ENCODE data around the gene IFNGR2. TPM values are rescaled to one million over a fixed set of nuclear protein-coding genes. Genes with fewer than 3 reads are reported as not detected.

IFNGR2 gene
- polyA plus RNA-seq, 1 donor (not counting 4 experiments of a cell fraction or from before 2014, with no cell fraction given), result 94.3 TPM

DNA sequence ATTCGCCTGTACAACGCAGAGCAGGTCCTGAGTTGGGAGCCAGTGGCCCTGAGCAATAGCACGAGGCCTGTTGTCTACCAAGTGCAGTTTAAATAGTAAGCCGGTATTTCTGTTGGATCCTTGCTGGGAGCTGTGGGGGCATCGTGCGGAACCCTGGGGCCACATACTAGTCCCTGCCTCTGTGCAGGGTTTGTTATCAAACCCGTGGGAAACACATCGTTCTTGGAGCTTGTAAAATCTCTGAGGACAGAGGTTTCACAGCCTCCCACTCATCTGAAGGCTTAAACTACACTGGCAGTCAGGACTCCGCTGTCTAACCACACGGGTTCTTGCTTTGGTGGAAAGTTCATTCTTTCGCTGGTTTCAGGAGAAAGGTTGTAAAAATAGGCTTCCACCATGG lies 11.7 kb downstream of the IFNGR2 start:
- Histone ChIP-seq H3K9me1 (ENCODE audit: control insufficient read depth, extremely low read depth, insufficient read depth, low read length) (no peaks in the 10 kb centered on the region), H3K79me2 (ENCODE audit: control insufficient read depth, insufficient read depth, low read length) (peaks cover 82% of the 10 kb centered on the region), H3K4me1 (ENCODE audit: control insufficient read depth, extremely low read depth, insufficient read depth, low read length) (peaks cover 10% of the 10 kb centered on the region), H3K27me3 (ENCODE audit: control insufficient read depth, extremely low read depth, insufficient read depth, low read length) (no peaks in the 10 kb centered on the region), H3K9me3 (ENCODE audit: control insufficient read depth, low read depth, low read length) (no peaks in the 10 kb centered on the region), H3K9ac (ENCODE audit: control insufficient read depth, extremely low read depth, insufficient read depth, low read length) (no peak overlapping the region), H2AFZ (ENCODE audit: control insufficient read depth, low read length) (no peak overlapping the region), H3K4me3 (ENCODE audit: control insufficient read depth in 2 of 3, extremely low read depth in 1 of 3, insufficient read depth in 2 of 3, low read depth in 1 of 3, low read length in 3 of 3) (no peak overlapping the region), H3K4me2 (ENCODE audit: control insufficient read depth, extremely low read depth, insufficient read depth, low read depth, low read length) (no peak overlapping the region), H4K20me1 (ENCODE audit: control insufficient read depth, extremely low read depth, insufficient read depth, low read length) (peaks cover 11% of the 10 kb centered on the region), H3K36me3 (ENCODE audit: control insufficient read depth in 2 of 2, extremely low read depth in 1 of 2, insufficient read depth in 2 of 2, low read length in 2 of 2) (peaks cover 18 to 48% of the 10 kb centered on the region in 2 experiments), H3K27ac (ENCODE audit: control insufficient read depth, insufficient read depth, low read length) (no peak overlapping the region)
- dilution Hi-C loops (cut with MboI; ENCODE audit: extremely low pct_ligation_motif_present, low sequenced_read_pairs), result loop anchor here (10.0 kb wide), 1 partner anchor 60 kb away; no protein-coding TSS in a partner anchor
- FAIRE-seq (no peak), DNase-seq (ENCODE audit: low read depth, low spot score) (no peak)
- TF ChIP-seq EZH2 (IDR thresholded peaks at IDR 0.05; ENCODE audit: low read length), result no peak
- TF ChIP-seq, protein P1, sequence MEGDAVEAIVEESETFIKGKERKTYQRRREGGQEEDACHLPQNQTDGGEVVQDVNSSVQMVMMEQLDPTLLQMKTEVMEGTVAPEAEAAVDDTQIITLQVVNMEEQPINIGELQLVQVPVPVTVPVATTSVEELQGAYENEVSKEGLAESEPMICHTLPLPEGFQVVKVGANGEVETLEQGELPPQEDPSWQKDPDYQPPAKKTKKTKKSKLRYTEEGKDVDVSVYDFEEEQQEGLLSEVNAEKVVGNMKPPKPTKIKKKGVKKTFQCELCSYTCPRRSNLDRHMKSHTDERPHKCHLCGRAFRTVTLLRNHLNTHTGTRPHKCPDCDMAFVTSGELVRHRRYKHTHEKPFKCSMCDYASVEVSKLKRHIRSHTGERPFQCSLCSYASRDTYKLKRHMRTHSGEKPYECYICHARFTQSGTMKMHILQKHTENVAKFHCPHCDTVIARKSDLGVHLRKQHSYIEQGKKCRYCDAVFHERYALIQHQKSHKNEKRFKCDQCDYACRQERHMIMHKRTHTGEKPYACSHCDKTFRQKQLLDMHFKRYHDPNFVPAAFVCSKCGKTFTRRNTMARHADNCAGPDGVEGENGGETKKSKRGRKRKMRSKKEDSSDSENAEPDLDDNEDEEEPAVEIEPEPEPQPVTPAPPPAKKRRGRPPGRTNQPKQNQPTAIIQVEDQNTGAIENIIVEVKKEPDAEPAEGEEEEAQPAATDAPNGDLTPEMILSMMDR (optimal IDR thresholded peaks at IDR 0.05 in 1 of 3, IDR thresholded peaks at IDR 0.05 in 1 of 3, conservative IDR thresholded peaks at IDR 0.05 in 1 of 3; ENCODE audit: extremely low read depth in 1 of 3, insufficient read depth in 2 of 3, low read length in 3 of 3), result no peak

DNA sequence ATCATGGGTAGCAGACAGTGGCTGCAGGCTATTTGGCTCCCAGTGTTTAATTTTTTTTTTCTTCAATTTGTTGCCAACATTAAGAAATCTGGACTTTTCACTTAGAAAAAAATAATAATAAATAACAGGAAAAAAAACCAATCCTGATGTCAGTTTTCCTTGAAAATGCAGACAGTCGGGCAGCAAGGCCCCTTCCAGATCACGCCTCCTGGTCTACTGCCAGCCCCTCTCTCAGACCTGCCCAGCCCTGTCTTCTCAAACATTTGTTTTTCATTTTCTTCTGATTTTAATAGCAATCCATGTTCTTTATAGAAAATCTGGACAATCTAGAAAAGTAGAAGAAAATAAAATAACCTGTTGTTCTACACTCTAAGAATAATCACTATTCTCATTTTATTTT lies 15.5 kb downstream of the IFNGR2 start:
- H3K79me2 ChIP-seq (ENCODE audit: control insufficient read depth, insufficient read depth, low read length), result peaks cover 64% of the 10 kb centered on the region
- peaks cover 14% of the 10 kb centered on the region for H4K20me1 ChIP-seq (ENCODE audit: control insufficient read depth, extremely low read depth, insufficient read depth, low read length)
- no peaks in the 10 kb centered on the region for H3K9me1 ChIP-seq (ENCODE audit: control insufficient read depth, extremely low read depth, insufficient read depth, low read length)
- H3K9ac ChIP-seq (ENCODE audit: control insufficient read depth, extremely low read depth, insufficient read depth, low read length), result no peak overlapping the region
- no peak overlapping the region for H3K4me3 ChIP-seq (ENCODE audit: control insufficient read depth in 2 of 3, extremely low read depth in 1 of 3, insufficient read depth in 2 of 3, low read depth in 1 of 3, low read length in 3 of 3)
- DNase-seq (ENCODE audit: low read depth, low spot score) (no peak), FAIRE-seq (no peak)
- peaks cover 20 to 36% of the 10 kb centered on the region in 2 experiments for H3K36me3 ChIP-seq (ENCODE audit: control insufficient read depth in 2 of 2, extremely low read depth in 1 of 2, insufficient read depth in 2 of 2, low read length in 2 of 2)
- dilution Hi-C loops (cut with MboI; ENCODE audit: extremely low pct_ligation_motif_present, low sequenced_read_pairs), result loop anchor here (10.0 kb wide), 1 partner anchor 64 kb away; no protein-coding TSS in a partner anchor
- H3K27ac ChIP-seq (ENCODE audit: control insufficient read depth, insufficient read depth, low read length), result no peak overlapping the region
- no peak overlapping the region for H3K4me2 ChIP-seq (ENCODE audit: control insufficient read depth, extremely low read depth, insufficient read depth, low read depth, low read length)
- H3K27me3 ChIP-seq (ENCODE audit: control insufficient read depth, extremely low read depth, insufficient read depth, low read length), result no peaks in the 10 kb centered on the region
- TF ChIP-seq EZH2 (IDR thresholded peaks at IDR 0.05; ENCODE audit: low read length), result no peak
- TF ChIP-seq, protein P1 (optimal IDR thresholded peaks at IDR 0.05 in 1 of 3, IDR thresholded peaks at IDR 0.05 in 1 of 3, conservative IDR thresholded peaks at IDR 0.05 in 1 of 3; ENCODE audit: extremely low read depth in 1 of 3, insufficient read depth in 2 of 3, low read length in 3 of 3), result no peak
- no peaks in the 10 kb centered on the region for H3K4me1 ChIP-seq (ENCODE audit: control insufficient read depth, extremely low read depth, insufficient read depth, low read length)
- no peak overlapping the region for H2AFZ ChIP-seq (ENCODE audit: control insufficient read depth, low read length)
- no peaks in the 10 kb centered on the region for H3K9me3 ChIP-seq (ENCODE audit: control insufficient read depth, low read depth, low read length)
